Measurements from ENCODE around the gene PUSL1.
A peak's percentile ranks its signal among the peaks of the same experiment; 100 is the strongest.

The PUSL1 gene

DNA sequence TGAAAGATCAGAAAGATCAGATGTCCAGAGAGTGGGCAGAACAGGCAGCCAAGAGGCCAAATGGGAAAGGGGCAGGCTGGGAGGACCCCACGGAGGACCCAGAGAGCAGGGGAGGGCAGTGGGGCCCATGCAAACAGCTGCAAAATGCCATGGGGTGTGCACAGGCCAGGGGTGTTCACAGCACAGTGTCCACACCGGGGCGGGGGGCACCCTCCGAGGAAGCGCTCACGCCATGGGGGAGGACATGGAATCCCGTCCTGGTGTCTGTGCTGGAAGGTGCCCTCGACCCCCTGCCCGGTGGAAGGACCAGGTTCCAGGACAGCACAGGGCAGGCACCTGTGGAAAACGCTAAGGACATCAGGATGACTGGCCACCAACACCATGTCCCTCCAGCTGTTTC lies 14.6 kb downstream of the PUSL1 start:
- no peak for DNase-seq

DNA sequence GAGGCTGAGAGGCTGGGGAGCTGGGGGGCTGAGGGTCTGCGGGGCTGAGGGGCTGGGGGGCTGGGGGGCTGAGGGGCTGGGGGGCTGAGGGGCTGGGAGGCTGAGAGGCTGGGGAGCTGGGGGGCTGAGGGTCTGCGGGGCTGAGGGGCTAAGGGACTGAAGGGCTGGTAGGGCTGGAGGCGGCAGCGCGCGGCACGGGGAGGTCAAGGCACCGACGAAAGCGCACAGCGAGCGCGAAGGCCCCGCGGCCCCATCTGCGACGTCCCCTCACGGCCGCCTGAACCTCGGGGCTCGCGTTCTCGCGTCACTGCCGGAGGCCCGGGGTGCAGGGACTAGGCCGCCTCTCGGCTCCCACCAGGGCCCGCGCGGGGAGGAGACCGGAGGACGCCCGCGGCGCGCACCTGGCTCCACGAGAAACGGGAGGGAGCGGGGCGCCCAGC lies 15.7 kb downstream of the PUSL1 start:
- DNase-seq, result no peak

DNA sequence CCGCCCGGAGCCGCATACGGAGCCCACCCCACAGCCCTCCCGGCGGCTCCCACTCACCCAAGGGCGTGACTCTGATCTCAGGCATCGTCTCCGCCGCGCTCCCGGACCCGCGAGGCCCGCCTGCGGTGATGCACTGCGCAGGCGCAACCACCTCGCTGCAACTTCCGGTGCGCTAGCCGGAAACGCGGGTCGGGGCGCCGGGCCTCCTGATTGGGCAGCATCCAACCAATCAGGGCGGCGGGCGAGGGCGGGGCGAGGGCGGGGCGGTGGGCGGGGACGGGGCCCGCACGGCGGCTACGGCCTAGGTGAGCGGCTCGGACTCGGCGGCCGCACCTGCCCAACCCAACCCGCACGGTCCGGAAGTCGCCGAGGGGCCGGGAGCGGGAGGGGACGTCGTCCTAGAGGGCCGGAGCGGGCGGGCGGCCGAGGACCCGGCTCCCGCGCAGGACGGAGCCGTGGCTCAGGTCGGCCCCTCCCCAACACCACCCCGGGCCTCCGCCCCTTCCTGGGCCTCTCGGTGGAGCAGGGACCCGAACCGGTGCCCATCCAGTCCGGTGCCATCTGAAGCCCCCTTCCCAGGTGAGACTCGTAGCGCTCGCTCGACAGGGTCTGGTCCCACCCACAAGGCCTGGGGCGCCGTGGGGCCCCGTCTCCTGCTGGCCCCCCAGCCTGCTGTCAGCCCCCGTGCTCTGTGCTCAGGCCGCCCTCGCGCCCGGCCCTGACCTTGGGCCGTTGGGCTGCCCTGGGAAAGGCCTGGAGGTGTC lies 16.3 kb downstream of the PUSL1 start, which contains the start of the genes CPTP and INTS11:
Gene CPTP, plus strand, starts transcription at position 279 of the 764 bp plus-strand sequence. CDS start 2,109 bp downstream, outside the sequence.
Gene INTS11, minus strand, starts transcription at position 137 of the 764 bp plus-strand sequence. Its CDS starts 52 bp downstream, at position 85.
- DNase-seq, result peak in 54 of 56 donors; percentile 63 to 94 (median 84)

DNA sequence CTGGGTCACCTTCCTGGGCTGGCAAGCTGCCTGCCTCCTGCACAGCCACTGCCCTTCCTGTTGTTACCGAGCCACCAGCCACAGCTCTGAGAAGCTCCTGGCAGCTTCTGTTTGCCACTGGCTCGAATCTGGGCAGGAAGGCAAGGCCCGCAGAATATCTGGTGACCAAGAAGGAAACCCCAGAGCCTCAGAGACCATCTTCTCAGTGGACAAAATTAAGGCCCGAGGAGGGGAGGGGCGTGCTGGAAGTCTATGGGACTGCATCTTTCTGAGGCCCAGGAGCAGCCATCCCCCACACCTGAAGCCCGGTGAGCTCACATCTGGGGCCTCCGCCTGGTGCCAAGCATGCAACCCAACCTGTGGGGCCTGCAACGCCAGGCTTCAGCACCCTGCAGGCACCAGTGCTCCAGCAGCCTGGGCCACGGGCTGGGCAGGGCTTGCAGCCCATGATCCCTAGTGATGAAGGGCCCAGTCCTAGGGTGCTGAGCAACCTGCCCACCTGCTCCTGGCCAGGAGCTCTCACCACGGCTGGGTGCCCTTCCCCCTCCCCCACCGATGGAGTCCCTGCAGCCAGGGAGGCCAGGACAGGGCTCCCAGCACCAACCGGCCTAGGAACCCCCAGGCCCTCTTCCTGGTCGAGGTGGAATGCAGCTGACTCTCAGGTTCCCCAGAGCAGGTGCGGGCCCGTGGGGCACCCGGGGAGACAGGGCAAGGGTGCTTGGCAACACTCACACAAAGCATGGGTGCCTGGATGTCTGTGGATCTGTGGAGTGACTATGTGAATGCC lies 17.1 kb downstream of the PUSL1 start:
- no peak for DNase-seq

DNA sequence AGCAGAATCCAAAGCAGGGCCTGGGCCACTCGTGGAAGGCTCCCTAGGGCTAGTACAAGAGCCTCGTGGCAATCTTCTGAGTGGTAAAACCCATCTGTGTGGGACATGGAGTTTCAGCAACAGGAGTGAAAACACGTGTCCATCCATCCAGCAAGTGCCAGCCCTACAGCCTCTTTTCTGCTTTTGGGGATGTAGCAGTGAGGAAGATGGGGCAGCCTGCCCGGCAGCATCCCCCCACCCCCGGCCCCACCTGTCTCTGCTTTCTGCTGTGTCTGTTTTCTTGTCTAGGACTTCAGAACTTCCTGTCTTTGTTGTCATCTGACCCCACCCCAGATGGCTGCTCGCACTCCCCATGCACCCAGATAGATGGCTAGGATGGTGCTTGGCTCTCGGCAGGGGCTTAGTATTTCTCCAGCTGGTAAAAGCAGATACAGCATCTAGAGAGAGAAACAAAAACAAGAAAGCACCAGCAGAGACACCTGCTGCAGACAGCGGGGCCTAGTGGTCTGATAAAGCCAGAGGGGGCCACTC lies 17.7 kb downstream of the PUSL1 start:
- DNase-seq, result no peak

DNA sequence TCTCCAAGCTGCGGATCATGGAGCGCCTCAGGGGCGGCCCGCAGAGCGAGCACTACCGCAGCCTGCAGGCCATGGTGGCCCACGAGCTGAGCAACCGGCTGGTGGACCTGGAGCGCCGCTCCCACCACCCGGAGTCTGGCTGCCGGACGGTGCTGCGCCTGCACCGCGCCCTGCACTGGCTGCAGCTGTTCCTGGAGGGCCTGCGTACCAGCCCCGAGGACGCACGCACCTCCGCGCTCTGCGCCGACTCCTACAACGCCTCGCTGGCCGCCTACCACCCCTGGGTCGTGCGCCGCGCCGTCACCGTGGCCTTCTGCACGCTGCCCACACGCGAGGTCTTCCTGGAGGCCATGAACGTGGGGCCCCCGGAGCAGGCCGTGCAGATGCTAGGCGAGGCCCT lies 18.9 kb downstream of the PUSL1 start:
- DNase-seq, result no peak

DNA sequence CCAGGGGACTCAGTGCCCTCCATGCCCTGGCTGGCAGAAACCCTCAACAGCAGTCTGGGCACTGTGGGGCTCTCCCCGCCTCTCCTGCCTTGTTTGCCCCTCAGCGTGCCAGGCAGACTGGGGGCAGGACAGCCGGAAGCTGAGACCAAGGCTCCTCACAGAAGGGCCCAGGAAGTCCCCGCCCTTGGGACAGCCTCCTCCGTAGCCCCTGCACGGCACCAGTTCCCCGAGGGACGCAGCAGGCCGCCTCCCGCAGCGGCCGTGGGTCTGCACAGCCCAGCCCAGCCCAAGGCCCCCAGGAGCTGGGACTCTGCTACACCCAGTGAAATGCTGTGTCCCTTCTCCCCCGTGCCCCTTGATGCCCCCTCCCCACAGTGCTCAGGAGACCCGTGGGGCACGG lies 19.9 kb downstream of the PUSL1 start:
- DNase-seq, result no peak

DNA sequence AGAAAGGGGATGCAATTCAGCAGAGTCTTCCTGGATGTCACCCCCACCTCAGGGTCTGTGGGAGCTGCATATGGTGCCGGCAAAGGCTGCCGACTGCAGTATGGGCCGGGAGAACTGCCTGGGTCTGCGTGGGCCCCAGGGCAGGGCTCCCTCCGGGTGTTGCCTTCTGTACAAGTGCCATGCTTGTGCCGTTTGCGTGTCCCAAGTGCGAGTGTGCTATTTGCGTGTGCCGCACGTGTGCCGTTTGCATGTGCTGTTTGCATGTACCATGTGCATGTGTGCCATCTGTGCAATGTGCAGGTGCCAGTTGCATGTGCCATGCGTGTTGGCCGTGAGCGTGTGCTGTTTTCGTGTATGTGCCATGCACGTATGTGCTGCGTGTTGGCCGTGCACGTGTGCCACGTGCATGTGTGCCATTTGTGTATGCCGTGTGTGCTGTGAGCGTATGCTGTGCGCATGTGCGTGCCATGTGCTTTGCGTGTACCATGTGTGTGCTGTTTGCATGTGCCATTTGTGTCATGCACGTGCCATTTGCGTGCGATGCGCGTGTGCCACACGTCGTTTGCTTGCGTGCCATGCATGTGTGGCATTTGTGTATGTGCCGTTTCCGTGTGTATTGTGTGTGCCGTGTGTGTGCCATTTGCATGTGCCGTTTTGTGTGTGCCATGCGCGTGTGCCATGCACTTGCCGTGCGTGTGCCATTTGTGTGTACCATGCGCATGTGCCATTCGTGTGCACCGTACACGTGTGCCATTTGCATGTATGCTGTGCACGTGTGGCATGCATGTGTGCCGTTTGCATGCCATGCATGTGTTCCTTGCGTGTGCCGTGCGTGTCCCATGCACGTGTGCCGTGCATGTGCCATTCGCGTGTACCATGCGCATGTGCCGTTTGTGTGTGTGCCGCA lies 21.2 kb downstream of the PUSL1 start:
- DNase-seq, result no peak

DNA sequence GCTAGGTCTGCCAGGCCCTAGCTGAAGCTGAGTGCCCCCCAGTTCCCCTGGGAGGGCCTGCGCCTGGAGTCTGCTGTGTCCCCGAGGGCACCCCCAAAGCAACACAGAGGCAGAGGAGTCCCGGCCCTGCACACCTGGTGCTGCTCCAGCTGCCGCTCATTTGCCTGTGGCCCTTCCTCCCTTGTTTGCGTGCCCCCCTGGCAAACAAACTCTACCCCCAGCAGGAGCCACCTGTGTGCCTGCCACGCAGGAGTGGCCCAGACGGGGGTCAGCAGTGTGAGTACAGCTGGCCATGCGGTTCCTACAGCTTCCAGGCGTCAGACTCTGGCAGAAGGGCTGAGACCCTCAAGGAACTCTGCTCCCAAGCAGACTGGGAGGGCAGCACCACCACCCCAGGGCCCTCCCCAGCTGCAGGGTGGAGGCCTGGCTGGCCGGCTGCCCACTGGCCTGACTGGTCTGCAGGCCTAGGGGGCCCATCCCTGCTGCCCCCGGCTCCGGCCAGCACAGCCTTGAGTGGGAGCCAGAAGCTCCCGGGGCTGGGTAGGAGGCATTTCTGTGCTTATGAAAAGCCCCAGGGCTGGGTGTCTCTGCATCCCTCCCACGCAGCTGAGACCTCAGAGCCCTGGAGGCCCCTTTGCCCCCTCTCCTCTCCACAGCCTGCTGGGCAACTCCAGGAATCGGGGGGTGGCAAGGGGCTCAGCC lies 22.1 kb downstream of the PUSL1 start:
- DNase-seq, result no peak

DNA sequence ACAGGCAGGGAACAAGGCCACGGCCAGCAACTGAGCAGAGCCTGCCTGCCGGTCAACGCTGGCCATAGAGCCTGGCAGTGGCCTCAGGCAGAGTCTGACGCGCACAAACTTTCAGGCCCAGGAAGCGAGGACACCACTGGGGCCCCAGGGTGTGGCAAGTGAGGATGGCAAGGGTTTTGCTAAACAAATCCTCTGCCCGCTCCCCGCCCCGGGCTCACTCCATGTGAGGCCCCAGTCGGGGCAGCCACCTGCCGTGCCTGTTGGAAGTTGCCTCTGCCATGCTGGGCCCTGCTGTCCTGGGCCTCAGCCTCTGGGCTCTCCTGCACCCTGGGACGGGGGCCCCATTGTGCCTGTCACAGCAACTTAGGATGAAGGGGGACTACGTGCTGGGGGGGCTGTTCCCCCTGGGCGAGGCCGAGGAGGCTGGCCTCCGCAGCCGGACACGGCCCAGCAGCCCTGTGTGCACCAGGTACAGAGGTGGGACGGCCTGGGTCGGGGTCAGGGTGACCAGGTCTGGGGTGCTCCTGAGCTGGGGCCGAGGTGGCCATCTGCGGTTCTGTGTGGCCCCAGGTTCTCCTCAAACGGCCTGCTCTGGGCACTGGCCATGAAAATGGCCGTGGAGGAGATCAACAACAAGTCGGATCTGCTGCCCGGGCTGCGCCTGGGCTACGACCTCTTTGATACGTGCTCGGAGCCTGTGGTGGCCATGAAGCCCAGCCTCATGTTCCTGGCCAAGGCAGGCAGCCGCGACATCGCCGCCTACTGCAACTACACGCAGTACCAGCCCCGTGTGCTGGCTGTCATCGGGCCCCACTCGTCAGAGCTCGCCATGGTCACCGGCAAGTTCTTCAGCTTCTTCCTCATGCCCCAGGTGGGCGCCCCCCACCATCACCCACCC lies 22.9 kb downstream of the PUSL1 start, which contains the start of gene TAS1R3:
Gene TAS1R3, plus strand, starts transcription at position 213 of the 898 bp plus-strand sequence. Its CDS starts 66 bp downstream, at position 279.
- DNase-seq, result no peak

DNA sequence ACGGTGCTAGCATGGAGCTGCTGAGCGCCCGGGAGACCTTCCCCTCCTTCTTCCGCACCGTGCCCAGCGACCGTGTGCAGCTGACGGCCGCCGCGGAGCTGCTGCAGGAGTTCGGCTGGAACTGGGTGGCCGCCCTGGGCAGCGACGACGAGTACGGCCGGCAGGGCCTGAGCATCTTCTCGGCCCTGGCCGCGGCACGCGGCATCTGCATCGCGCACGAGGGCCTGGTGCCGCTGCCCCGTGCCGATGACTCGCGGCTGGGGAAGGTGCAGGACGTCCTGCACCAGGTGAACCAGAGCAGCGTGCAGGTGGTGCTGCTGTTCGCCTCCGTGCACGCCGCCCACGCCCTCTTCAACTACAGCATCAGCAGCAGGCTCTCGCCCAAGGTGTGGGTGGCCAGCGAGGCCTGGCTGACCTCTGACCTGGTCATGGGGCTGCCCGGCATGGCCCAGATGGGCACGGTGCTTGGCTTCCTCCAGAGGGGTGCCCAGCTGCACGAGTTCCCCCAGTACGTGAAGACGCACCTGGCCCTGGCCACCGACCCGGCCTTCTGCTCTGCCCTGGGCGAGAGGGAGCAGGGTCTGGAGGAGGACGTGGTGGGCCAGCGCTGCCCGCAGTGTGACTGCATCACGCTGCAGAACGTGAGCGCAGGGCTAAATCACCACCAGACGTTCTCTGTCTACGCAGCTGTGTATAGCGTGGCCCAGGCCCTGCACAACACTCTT lies 23.8 kb downstream of the PUSL1 start:
- no peak for DNase-seq

DNA sequence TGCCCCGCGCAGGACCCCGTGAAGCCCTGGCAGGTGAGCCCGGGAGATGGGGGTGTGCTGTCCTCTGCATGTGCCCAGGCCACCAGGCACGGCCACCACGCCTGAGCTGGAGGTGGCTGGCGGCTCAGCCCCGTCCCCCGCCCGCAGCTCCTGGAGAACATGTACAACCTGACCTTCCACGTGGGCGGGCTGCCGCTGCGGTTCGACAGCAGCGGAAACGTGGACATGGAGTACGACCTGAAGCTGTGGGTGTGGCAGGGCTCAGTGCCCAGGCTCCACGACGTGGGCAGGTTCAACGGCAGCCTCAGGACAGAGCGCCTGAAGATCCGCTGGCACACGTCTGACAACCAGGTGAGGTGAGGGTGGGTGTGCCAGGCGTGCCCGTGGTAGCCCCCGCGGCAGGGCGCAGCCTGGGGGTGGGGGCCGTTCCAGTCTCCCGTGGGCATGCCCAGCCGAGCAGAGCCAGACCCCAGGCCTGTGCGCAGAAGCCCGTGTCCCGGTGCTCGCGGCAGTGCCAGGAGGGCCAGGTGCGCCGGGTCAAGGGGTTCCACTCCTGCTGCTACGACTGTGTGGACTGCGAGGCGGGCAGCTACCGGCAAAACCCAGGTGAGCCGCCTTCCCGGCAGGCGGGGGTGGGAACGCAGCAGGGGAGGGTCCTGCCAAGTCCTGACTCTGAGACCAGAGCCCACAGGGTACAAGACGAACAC lies 24.5 kb downstream of the PUSL1 start:
- DNase-seq, result no peak

DNA sequence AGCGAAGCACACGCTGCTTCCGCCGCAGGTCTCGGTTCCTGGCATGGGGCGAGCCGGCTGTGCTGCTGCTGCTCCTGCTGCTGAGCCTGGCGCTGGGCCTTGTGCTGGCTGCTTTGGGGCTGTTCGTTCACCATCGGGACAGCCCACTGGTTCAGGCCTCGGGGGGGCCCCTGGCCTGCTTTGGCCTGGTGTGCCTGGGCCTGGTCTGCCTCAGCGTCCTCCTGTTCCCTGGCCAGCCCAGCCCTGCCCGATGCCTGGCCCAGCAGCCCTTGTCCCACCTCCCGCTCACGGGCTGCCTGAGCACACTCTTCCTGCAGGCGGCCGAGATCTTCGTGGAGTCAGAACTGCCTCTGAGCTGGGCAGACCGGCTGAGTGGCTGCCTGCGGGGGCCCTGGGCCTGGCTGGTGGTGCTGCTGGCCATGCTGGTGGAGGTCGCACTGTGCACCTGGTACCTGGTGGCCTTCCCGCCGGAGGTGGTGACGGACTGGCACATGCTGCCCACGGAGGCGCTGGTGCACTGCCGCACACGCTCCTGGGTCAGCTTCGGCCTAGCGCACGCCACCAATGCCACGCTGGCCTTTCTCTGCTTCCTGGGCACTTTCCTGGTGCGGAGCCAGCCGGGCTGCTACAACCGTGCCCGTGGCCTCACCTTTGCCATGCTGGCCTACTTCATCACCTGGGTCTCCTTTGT lies 25.3 kb downstream of the PUSL1 start:
- DNase-seq, result no peak

DNA sequence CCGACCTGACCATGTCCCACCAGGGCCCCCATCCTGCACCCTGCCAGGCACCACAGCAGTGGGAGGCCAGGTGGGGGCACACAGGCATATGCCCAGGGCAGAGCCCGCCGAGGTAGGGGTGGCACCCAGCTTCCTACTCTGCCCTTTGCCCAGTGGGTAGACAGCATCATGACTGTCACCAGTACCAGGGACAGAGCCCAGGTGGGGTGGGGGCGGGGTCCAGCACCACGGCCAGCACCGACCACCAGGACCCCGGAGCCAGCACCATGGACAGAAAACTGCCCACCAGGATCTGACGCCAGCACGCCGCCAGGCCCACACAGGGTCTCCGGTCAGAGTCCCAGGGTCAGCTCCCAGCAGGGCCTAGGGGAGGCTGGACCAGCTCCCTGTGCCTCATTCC lies 26.4 kb downstream of the PUSL1 start:
- DNase-seq, result no peak

DNA sequence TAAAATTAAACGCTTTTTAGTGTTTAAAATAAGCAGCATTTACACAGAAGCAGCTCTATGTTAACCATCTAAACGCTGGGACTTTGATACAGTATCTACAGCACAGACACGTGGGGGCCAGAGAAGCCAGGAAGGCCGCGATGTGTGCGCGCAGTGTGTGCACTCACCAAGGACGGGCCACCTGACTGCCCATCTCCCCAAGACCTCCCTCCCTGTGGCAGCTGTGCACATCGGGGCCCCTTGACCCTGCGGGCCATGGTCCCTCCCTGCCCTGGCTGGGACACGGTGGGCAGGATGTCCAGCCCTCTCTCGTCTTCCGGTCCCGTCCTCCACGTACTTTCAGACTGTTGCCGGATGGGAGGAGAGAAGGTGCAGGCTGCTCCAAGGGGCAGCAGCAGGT lies 26.9 kb downstream of the PUSL1 start:
- DNase-seq, result no peak

DNA sequence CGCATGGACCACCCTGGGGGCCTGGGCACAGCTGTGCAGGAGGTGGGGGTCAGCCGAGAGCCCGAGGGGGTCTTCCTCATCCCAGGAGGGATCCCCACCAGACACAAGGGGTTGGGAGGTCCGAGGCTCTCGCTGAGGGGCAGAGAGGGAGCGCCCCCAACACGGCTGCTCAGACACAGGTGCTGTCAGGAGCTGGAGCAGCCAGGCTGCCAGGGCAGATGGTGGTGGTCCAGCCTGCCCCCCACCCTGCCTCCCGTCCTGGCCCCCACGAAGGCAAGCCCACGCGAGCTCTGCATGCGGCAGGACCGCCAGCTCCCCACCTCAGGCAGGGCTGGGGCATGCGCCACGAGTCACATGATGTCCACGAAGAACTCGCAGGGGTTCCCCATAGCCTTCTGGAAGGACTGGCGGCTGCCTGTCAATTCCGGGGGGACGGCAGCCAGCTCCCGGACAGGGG lies 27.4 kb downstream of the PUSL1 start:
- DNase-seq, result no peak

DNA sequence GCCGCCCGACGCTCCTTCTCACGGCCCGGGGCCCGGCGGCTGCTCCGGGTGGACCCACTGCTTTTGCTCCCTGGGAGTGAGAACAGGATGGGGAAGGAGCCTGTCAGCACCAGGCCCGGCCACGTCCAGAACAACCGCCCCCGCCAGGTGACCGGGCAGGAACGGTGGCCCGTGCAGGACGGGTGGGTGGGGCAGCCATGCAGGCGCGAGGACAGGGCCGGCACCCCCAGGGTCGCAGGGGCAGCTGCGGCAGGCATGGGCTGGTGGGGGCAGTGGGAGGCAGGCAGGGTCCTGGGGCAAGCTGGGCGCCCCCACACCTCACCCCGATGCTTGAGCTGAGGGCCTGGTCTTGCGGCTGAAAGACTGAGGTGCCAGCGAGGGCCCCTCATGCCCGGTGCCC lies 28.0 kb downstream of the PUSL1 start:
- DNase-seq, result no peak

Data from nucleus accumbens (tissue), 56 donors.